ENCODE measurements around the gene ZMIZ1.

GRCh38 chr10:79103129-79103528 lies 34.4 kb downstream of the ZMIZ1 start:
- TF ChIP-seq, protein P1, sequence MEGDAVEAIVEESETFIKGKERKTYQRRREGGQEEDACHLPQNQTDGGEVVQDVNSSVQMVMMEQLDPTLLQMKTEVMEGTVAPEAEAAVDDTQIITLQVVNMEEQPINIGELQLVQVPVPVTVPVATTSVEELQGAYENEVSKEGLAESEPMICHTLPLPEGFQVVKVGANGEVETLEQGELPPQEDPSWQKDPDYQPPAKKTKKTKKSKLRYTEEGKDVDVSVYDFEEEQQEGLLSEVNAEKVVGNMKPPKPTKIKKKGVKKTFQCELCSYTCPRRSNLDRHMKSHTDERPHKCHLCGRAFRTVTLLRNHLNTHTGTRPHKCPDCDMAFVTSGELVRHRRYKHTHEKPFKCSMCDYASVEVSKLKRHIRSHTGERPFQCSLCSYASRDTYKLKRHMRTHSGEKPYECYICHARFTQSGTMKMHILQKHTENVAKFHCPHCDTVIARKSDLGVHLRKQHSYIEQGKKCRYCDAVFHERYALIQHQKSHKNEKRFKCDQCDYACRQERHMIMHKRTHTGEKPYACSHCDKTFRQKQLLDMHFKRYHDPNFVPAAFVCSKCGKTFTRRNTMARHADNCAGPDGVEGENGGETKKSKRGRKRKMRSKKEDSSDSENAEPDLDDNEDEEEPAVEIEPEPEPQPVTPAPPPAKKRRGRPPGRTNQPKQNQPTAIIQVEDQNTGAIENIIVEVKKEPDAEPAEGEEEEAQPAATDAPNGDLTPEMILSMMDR (IDR thresholded peaks at IDR 0.05 in 4 of 5, conservative IDR thresholded peaks at IDR 0.05 in 1 of 5): no peak
- no peak for TF ChIP-seq POLR2A (IDR thresholded peaks at IDR 0.05)

All from gastrocnemius medialis (tissue), 4 donors.